ENCODE results near the gene LRRC4. TPM values are rescaled to one million over a fixed set of nuclear protein-coding genes. Genes with fewer than 3 reads are reported as not detected.

LRRC4 gene
- total RNA-seq, 4 donors from 2014 or later, result 0.08 to 0.74 (median 0.32) TPM; not detected in 1

GRCh38 chr7:127996253-127997071 is 34.8 kb downstream of the LRRC4 start:
- no peak for TF ChIP-seq POLR2A (IDR thresholded peaks at IDR 0.05)
- TF ChIP-seq, protein P1, sequence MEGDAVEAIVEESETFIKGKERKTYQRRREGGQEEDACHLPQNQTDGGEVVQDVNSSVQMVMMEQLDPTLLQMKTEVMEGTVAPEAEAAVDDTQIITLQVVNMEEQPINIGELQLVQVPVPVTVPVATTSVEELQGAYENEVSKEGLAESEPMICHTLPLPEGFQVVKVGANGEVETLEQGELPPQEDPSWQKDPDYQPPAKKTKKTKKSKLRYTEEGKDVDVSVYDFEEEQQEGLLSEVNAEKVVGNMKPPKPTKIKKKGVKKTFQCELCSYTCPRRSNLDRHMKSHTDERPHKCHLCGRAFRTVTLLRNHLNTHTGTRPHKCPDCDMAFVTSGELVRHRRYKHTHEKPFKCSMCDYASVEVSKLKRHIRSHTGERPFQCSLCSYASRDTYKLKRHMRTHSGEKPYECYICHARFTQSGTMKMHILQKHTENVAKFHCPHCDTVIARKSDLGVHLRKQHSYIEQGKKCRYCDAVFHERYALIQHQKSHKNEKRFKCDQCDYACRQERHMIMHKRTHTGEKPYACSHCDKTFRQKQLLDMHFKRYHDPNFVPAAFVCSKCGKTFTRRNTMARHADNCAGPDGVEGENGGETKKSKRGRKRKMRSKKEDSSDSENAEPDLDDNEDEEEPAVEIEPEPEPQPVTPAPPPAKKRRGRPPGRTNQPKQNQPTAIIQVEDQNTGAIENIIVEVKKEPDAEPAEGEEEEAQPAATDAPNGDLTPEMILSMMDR (IDR thresholded peaks at IDR 0.05), result no peak
- intact Hi-C loops (cut with DNase I; ENCODE audit: low total_unique reads), result no loop called here
- no peak overlapping the region for H3K4me3 ChIP-seq (ENCODE audit: low read depth, poor library complexity, severe bottlenecking)
- peak in 1 of 2 donors; percentile 13 for DNase-seq (ENCODE audit: low spot score in 2 of 2)
- WGBS, 2 donors, result 88 to 90% methylated on average over 11 of the region's 11 CpGs

DNA sequence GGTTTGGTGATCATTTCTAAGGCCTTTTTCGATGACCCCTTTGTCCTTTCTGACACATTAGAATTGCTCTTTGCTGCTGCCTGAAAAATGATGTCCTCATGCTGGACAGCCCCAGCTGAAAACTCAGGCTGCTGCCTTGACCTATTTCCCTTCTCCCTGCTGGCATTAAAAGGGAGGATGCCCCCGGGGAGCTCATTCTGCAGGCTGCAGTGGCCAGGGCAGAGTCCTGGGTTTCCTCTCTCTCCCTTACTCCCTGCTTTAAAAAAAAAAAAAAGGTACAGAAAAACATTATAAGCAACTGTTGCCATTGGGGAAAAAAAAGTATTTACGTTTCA is 35.4 kb downstream of the LRRC4 start:
- H3K4me3 ChIP-seq (ENCODE audit: low read depth, poor library complexity, severe bottlenecking), result no peak overlapping the region
- intact Hi-C loops (cut with DNase I; ENCODE audit: low total_unique reads), result no loop called here
- WGBS, 2 donors, result 56 to 62% methylated on average over 3 of the region's 3 CpGs
- DNase-seq (ENCODE audit: low spot score in 2 of 2), result peak in 1 of 2 donors; percentile 23
- TF ChIP-seq, protein P1 (IDR thresholded peaks at IDR 0.05), result no peak
- no peak for TF ChIP-seq POLR2A (IDR thresholded peaks at IDR 0.05)

DNA sequence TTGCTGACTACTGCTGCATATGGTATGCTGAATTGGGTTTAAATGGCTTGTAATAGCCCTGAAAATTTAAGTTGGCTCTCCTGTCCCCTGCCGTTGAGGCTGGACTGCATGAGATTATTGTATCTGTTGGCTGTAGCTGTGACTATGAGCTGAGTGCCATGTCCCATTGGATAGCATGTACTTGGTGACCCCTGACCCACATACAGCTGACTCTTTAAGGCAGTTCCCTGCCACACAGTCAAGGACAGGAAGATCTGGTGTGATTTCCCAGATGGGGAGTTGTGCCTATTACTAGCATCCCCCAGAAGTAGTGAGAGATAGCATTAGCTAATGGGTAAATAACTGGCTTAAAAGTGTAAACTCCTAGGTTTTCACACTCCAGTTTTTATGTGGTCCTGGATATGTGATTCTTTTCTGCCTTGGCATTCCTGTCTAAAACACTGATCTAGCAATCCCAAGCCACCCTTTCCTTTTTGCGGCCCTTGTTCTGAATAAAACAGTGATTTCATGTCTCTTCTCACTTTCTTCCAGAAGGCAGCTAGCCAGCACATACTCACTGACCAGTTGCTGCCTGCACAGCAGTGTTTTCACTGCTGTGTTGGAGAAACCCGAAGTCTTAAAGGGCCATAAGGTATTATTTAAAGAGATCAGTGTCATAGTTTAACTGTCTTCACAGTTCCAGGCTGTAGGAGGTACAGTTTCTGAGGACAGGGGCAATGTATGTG is 35.9 kb downstream of the LRRC4 start:
- intact Hi-C loops (cut with DNase I; ENCODE audit: low total_unique reads), result no loop called here
- peak in 1 of 2 donors; percentile 43 for DNase-seq (ENCODE audit: low spot score in 2 of 2)
- WGBS, 2 donors, result 44 to 54% methylated on average over 3 of the region's 3 CpGs
- no peak overlapping the region for H3K4me3 ChIP-seq (ENCODE audit: low read depth, poor library complexity, severe bottlenecking)
- TF ChIP-seq, protein P1 (IDR thresholded peaks at IDR 0.05), result no peak
- no peak for TF ChIP-seq POLR2A (IDR thresholded peaks at IDR 0.05)

DNA sequence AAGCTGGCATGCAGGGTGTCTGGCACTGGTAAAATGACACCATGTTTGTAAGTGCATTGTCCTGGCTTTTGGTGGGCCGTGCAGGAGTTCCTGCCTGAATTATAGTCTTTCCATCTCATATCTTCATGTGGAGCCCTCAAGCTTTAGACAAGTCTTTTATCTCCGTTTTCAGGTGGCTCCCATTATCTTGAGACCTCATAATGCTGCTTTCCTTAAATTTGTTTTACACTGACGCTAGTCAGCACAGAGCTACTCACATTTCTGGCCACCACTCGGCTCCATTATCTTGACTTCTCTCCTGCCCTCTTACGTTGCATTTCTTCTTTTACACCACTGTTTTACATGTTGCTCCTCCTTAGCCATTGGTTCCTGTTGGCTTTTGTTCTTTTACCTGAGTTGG is 37.2 kb downstream of the LRRC4 start:
- intact Hi-C loops (cut with DNase I; ENCODE audit: low total_unique reads), result no loop called here
- TF ChIP-seq, protein P1 (IDR thresholded peaks at IDR 0.05), result no peak
- DNase-seq (ENCODE audit: low spot score in 2 of 2), result peak in 1 of 2 donors; percentile 42
- no peak overlapping the region for H3K4me3 ChIP-seq (ENCODE audit: low read depth, poor library complexity, severe bottlenecking)
- 95 to 97% methylated on average over 5 of the region's 5 CpGs for WGBS, 2 donors

DNA sequence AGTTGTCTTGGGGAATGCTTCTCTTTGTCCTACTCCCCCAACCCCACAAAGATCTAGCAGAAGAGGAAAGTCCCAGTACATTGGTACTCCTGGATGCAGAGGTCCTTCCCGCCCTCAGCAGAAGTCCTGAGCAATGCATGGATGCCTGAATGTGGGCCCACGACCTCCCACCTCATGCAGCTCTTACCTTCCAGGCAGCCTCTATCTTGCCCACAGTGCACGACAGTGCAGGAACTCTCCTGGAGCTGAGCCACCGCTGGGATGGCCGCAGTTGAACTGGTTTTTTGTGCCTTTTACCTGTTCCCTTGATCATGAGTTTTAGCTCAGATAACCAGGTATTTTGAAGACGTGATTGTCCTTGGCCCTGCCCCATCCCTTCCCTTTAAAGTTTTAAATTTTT is 37.9 kb downstream of the LRRC4 start:
- DNase-seq (ENCODE audit: low spot score in 2 of 2), result peak in 1 of 2 donors; percentile 65
- intact Hi-C loops (cut with DNase I; ENCODE audit: low total_unique reads), result no loop called here
- H3K4me3 ChIP-seq (ENCODE audit: low read depth, poor library complexity, severe bottlenecking), result no peak overlapping the region
- no peak for TF ChIP-seq POLR2A (IDR thresholded peaks at IDR 0.05)
- TF ChIP-seq, protein P1 (IDR thresholded peaks at IDR 0.05), result no peak
- 87 to 95% methylated on average over 6 of the region's 6 CpGs for WGBS, 2 donors

Data from lower leg skin (tissue), 4 donors.